ENCODE measurements around the gene FBXO38.
A peak's percentile ranks its signal among the peaks of the same experiment; 100 is the strongest.

The FBXO38 gene

DNA sequence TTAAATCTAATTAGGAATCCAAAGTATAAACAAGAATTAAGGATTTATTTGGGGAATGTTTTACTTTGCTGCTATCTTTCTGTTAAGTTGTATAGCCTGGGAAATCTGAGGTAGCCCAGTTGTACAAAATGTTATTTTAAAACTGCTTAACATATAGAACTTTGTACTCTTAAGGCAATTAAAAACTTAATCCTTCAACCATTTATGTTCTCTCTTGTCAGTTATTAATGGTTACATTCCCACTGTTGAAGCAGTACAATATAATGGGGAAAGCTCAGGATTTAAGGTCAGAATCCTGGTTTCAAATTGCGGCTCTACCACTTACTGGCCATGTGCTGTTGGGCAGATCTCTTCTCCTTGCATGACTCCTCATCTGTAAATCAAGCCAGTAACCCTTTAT lies 32.7 kb downstream of the FBXO38 start:
- FAIRE-seq (no peak), DNase-seq (ENCODE audit: insufficient read length, low spot score) (no peak)
- TF ChIP-seq POLR2AphosphoS5 (IDR thresholded peaks at IDR 0.05; ENCODE audit: low read depth, low read length) (no peak), POU2F2 (IDR thresholded peaks at IDR 0.05; ENCODE audit: low read depth, low read length) (no peak), POLR2A (IDR thresholded peaks at IDR 0.05; ENCODE audit: low read depth, low read length) (no peak), SPI1 (IDR thresholded peaks at IDR 0.05; ENCODE audit: low read depth, low read length) (no peak), PAX5 (IDR thresholded peaks at IDR 0.05; ENCODE audit: insufficient read depth, low read length, severe bottlenecking) (no peak), TAF1 (IDR thresholded peaks at IDR 0.05; ENCODE audit: low read depth, low read length) (no peak)

DNA sequence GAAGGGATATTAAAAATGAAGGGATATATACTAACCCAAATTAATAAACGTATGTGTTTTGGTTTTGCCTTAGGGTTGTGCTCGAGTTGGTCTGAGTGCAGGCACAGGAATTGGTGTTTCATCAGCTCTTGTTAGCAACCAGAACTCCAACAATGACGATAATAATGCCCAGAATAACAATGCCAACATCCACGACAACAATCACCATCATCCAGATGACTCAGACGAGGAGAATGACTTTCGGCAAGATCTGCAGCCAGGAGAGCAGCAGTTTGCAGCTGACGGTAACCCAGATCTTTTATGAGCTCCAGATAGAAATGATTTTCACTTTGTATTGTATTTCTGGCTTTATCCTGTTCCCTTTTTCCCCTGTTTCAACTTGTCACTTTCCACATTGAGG lies 33.2 kb downstream of the FBXO38 start:
- no peak for DNase-seq (ENCODE audit: insufficient read length, low spot score)
- FAIRE-seq, result no peak
- TF ChIP-seq POLR2AphosphoS5 (IDR thresholded peaks at IDR 0.05; ENCODE audit: low read depth, low read length), result no peak
- TF ChIP-seq SPI1 (IDR thresholded peaks at IDR 0.05; ENCODE audit: low read depth, low read length), result no peak

DNA sequence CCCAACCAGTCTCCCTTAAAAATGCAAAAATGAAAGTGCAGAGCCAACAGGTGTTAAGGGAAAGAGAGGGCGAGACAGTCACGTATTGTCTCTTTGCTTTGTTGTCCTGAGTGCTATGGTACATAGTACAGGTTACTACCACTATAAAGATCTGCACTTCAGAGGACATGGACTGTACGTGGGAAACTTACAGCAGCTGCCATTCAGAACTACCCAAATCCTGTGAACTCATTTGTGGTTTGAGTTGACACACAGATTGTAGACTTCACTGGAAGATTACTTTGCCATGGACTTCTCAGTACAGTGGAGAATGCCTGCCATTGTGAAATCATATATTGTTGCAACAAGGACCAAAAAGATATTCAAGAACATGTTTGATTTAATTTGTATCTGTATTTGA lies 34.8 kb downstream of the FBXO38 start:
- TF ChIP-seq POLR2A (IDR thresholded peaks at IDR 0.05; ENCODE audit: low read depth, low read length) (no peak), PAX5 (IDR thresholded peaks at IDR 0.05; ENCODE audit: insufficient read depth, low read length, severe bottlenecking) (no peak), POU2F2 (IDR thresholded peaks at IDR 0.05; ENCODE audit: low read depth, low read length) (no peak), TAF1 (IDR thresholded peaks at IDR 0.05; ENCODE audit: low read depth, low read length) (no peak), SPI1 (IDR thresholded peaks at IDR 0.05; ENCODE audit: low read depth, low read length) (no peak), POLR2AphosphoS5 (IDR thresholded peaks at IDR 0.05; ENCODE audit: low read depth, low read length) (no peak)
- DNase-seq (ENCODE audit: insufficient read length, low spot score) (no peak), FAIRE-seq (no peak)

DNA sequence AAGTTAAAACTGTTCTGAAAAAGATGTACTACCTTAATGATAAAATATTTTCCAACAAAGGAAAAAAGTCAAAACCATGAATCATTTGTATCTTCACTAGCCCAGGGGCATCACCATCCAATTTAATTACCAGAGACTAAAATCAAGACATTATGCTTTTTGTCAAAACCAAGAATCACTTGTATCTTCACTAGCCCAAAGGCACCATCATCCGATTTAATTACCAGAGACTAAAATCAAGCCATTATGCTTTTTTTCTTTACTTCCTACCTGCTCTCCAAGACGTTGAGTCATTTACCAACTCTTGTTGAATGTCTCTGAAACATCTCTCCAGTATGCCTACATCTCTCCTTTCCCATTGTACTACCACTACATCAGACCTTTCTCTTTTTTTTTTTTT lies 37.9 kb downstream of the FBXO38 start:
- no peak for FAIRE-seq
- TF ChIP-seq PAX5 (IDR thresholded peaks at IDR 0.05; ENCODE audit: insufficient read depth, low read length, severe bottlenecking) (no peak), TAF1 (IDR thresholded peaks at IDR 0.05; ENCODE audit: low read depth, low read length) (no peak), POLR2AphosphoS5 (IDR thresholded peaks at IDR 0.05; ENCODE audit: low read depth, low read length) (no peak), POU2F2 (IDR thresholded peaks at IDR 0.05; ENCODE audit: low read depth, low read length) (no peak), POLR2A (IDR thresholded peaks at IDR 0.05; ENCODE audit: low read depth, low read length) (no peak), SPI1 (IDR thresholded peaks at IDR 0.05; ENCODE audit: low read depth, low read length) (no peak)

GRCh38 chr5:148425808-148426207 lies 42.0 kb downstream of the FBXO38 start:
- no peak for FAIRE-seq
- no peak for DNase-seq (ENCODE audit: insufficient read length, low spot score)
- TF ChIP-seq POLR2A (IDR thresholded peaks at IDR 0.05; ENCODE audit: low read depth, low read length) (no peak), PAX5 (IDR thresholded peaks at IDR 0.05; ENCODE audit: insufficient read depth, low read length, severe bottlenecking) (no peak)

More for the DNA sequence above, 37.9 kb downstream of the FBXO38 start:
- no peak for DNase-seq (ENCODE audit: insufficient read length, low spot score)

- FAIRE-seq, result no peak
- no peak for DNase-seq (ENCODE audit: insufficient read length, low spot score)
- TF ChIP-seq POU2F2 (IDR thresholded peaks at IDR 0.05; ENCODE audit: low read depth, low read length) (no peak), POLR2A (IDR thresholded peaks at IDR 0.05; ENCODE audit: low read depth, low read length) (no peak), TAF1 (IDR thresholded peaks at IDR 0.05; ENCODE audit: low read depth, low read length) (no peak), PAX5 (IDR thresholded peaks at IDR 0.05; ENCODE audit: insufficient read depth, low read length, severe bottlenecking) (no peak), SPI1 (IDR thresholded peaks at IDR 0.05; ENCODE audit: low read depth, low read length) (no peak), POLR2AphosphoS5 (IDR thresholded peaks at IDR 0.05; ENCODE audit: low read depth, low read length) (no peak)
These were observed 42.8 kb downstream of the FBXO38 start for GRCh38 chr5:148426514-148426913.

DNA sequence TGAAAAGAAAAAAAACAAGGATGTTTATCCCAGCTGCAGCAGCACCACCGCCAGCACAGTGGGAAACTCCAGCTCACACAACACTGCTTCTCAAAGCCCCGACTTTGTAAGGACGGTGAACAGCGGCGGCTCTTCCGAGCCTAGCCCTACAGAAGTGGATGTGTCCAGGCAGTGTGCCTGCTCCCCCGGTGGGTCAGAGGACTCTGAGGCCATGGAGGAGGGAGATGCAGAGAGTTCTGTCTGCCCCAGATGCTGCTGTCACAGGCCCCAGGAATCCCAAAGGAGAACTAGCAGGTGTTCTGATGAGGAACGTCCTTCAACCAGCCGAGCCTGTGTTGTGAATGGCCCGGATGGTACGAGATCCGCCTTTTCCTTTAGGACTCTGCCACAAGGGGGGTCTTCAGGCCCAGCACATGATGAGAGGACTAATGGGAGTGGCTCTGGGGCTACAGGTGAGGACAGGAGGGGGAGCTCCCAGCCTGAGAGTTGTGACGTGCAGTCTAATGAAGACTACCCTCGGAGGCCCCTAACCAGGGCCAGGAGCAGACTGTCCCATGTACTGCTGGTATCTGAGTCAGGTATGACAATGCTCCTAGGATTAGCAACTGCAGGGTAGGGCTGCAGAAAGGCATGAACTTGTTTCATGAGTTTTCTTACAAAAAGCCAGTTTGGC lies 43.7 kb downstream of the FBXO38 start:
- FAIRE-seq, result peak; percentile 9
- DNase-seq (ENCODE audit: insufficient read length, low spot score), result no peak
- TF ChIP-seq POLR2AphosphoS5 (IDR thresholded peaks at IDR 0.05; ENCODE audit: low read depth, low read length) (no peak), PAX5 (IDR thresholded peaks at IDR 0.05; ENCODE audit: insufficient read depth, low read length, severe bottlenecking) (no peak), POLR2A (IDR thresholded peaks at IDR 0.05; ENCODE audit: low read depth, low read length) (no peak), POU2F2 (IDR thresholded peaks at IDR 0.05; ENCODE audit: low read depth, low read length) (no peak), SPI1 (IDR thresholded peaks at IDR 0.05; ENCODE audit: low read depth, low read length) (no peak), TAF1 (IDR thresholded peaks at IDR 0.05; ENCODE audit: low read depth, low read length) (no peak)

- no peak for FAIRE-seq
- TF ChIP-seq TAF1 (IDR thresholded peaks at IDR 0.05; ENCODE audit: low read depth, low read length), result no peak
- TF ChIP-seq POLR2AphosphoS5 (IDR thresholded peaks at IDR 0.05; ENCODE audit: low read depth, low read length), result no peak
- TF ChIP-seq PAX5 (IDR thresholded peaks at IDR 0.05; ENCODE audit: insufficient read depth, low read length, severe bottlenecking), result no peak
- TF ChIP-seq SPI1 (IDR thresholded peaks at IDR 0.05; ENCODE audit: low read depth, low read length), result no peak
- TF ChIP-seq POLR2A (IDR thresholded peaks at IDR 0.05; ENCODE audit: low read depth, low read length), result no peak
- no peak for TF ChIP-seq POU2F2 (IDR thresholded peaks at IDR 0.05; ENCODE audit: low read depth, low read length)
- no peak for DNase-seq (ENCODE audit: insufficient read length, low spot score)
These were observed 45.1 kb downstream of the FBXO38 start for GRCh38 chr5:148428848-148429247.

- DNase-seq (ENCODE audit: insufficient read length, low spot score) (no peak), FAIRE-seq (no peak)
- no peak for TF ChIP-seq POLR2AphosphoS5 (IDR thresholded peaks at IDR 0.05; ENCODE audit: low read depth, low read length)
- no peak for TF ChIP-seq POLR2A (IDR thresholded peaks at IDR 0.05; ENCODE audit: low read depth, low read length)
- TF ChIP-seq PAX5 (IDR thresholded peaks at IDR 0.05; ENCODE audit: insufficient read depth, low read length, severe bottlenecking), result no peak
- TF ChIP-seq SPI1 (IDR thresholded peaks at IDR 0.05; ENCODE audit: low read depth, low read length), result no peak
- TF ChIP-seq TAF1 (IDR thresholded peaks at IDR 0.05; ENCODE audit: low read depth, low read length), result no peak
- no peak for TF ChIP-seq POU2F2 (IDR thresholded peaks at IDR 0.05; ENCODE audit: low read depth, low read length)
These were observed 50.1 kb downstream of the FBXO38 start for GRCh38 chr5:148433826-148434225.

GRCh38 chr5:148436029-148436428 lies 52.3 kb downstream of the FBXO38 start:
- no peak for FAIRE-seq
- TF ChIP-seq TAF1 (IDR thresholded peaks at IDR 0.05; ENCODE audit: low read depth, low read length), result no peak
- TF ChIP-seq SPI1 (IDR thresholded peaks at IDR 0.05; ENCODE audit: low read depth, low read length), result no peak
- TF ChIP-seq PAX5 (IDR thresholded peaks at IDR 0.05; ENCODE audit: insufficient read depth, low read length, severe bottlenecking), result no peak
- no peak for TF ChIP-seq POLR2AphosphoS5 (IDR thresholded peaks at IDR 0.05; ENCODE audit: low read depth, low read length)
- no peak for TF ChIP-seq POU2F2 (IDR thresholded peaks at IDR 0.05; ENCODE audit: low read depth, low read length)
- no peak for TF ChIP-seq POLR2A (IDR thresholded peaks at IDR 0.05; ENCODE audit: low read depth, low read length)
- DNase-seq (ENCODE audit: insufficient read length, low spot score), result no peak
